Pons (tissue), 1 donor: Measurements from ENCODE around the gene TCF12.

ENCODE experiments used
- DNase-seq: peaks from one replicate; pipeline ENCODE4 v3.0.0-alpha.2; 2016; ENCODE audit warnings: low spot score

TCF12 gene

GRCh38 chr15:56918046-56918938, at the start of gene TCF12:
Gene TCF12, plus strand, starts transcription at chr15:56918644. Its CDS starts 1,270 bp downstream, at chr15:56919914.
- peak; percentile 87 for DNase-seq

- peak; percentile 52 for DNase-seq
Measured at GRCh38 chr15:56869573-56869972, 48.9 kb upstream of the TCF12 start.

GRCh38 chr15:56871185-56871584, 47.3 kb upstream of the TCF12 start:
- peak; percentile 30 for DNase-seq

- DNase-seq = peak; percentile 31
Measured at GRCh38 chr15:56871867-56872266, 46.6 kb upstream of the TCF12 start.

- no peak for DNase-seq
Measured at GRCh38 chr15:56877255-56877970, 41.0 kb upstream of the TCF12 start.

GRCh38 chr15:56879502-56879901, 38.9 kb upstream of the TCF12 start:
- DNase-seq = no peak

- no peak for DNase-seq
Measured at GRCh38 chr15:56883088-56883487, 35.4 kb upstream of the TCF12 start.

- DNase-seq = no peak
Measured at GRCh38 chr15:56886363-56886931, 32.0 kb upstream of the TCF12 start.

- DNase-seq = peak; percentile 93
Measured at GRCh38 chr15:56886932-56887781, 31.3 kb upstream of the TCF12 start.

GRCh38 chr15:56887782-56888438, 30.5 kb upstream of the TCF12 start:
- DNase-seq = peak; percentile 64

- DNase-seq = no peak
Measured at GRCh38 chr15:56890038-56890437, 28.4 kb upstream of the TCF12 start.

GRCh38 chr15:56891852-56892440, 26.5 kb upstream of the TCF12 start:
- DNase-seq = no peak

GRCh38 chr15:56892659-56893363, 25.6 kb upstream of the TCF12 start:
- DNase-seq = no peak

GRCh38 chr15:56893364-56893678, 25.1 kb upstream of the TCF12 start:
- no peak for DNase-seq

- DNase-seq = no peak
Measured at GRCh38 chr15:56894601-56895000, 23.8 kb upstream of the TCF12 start.

GRCh38 chr15:56901931-56902330, 16.5 kb upstream of the TCF12 start:
- no peak for DNase-seq

GRCh38 chr15:56906766-56907165, 11.7 kb upstream of the TCF12 start:
- DNase-seq = no peak

- DNase-seq = no peak
Measured at GRCh38 chr15:56910801-56911200, 7.6 kb upstream of the TCF12 start.

GRCh38 chr15:56913241-56913640, 5.2 kb upstream of the TCF12 start:
- no peak for DNase-seq

- DNase-seq = no peak
Measured at GRCh38 chr15:56913670-56914069, 4.8 kb upstream of the TCF12 start.
